Neuron (in vitro differentiated cells): ENCODE data around the gene ZBTB18.

ENCODE experiments used
- H2AFZ ChIP-seq: one replicate; pipeline ENCODE4 v1.6.1; 2013; ENCODE audit warnings: low read depth, mild to moderate bottlenecking, inconsistent platforms, low read length, moderate library complexity
- H3K27me3 ChIP-seq: one replicate; pipeline ENCODE4 v1.6.1; 2013; ENCODE audit warnings: low read length; ENCODE audit not compliant: insufficient read depth
- H3K36me3 ChIP-seq: one replicate; pipeline ENCODE4 v1.6.1; 2013; ENCODE audit warnings: low read length; ENCODE audit not compliant: insufficient read depth
- H3K4me1 ChIP-seq: one replicate; pipeline ENCODE4 v1.6.1; 2013; ENCODE audit warnings: low read length; ENCODE audit not compliant: insufficient read depth
- H3K4me3 ChIP-seq: 2 replicates; pipeline ENCODE4 v1.5.1; 2013; ENCODE audit warnings: mild to moderate bottlenecking, low read length, moderate library complexity
- H3K9me3 ChIP-seq: one replicate; pipeline ENCODE4 v1.6.1; 2013; ENCODE audit warnings: low read length

ZBTB18 gene

DNA sequence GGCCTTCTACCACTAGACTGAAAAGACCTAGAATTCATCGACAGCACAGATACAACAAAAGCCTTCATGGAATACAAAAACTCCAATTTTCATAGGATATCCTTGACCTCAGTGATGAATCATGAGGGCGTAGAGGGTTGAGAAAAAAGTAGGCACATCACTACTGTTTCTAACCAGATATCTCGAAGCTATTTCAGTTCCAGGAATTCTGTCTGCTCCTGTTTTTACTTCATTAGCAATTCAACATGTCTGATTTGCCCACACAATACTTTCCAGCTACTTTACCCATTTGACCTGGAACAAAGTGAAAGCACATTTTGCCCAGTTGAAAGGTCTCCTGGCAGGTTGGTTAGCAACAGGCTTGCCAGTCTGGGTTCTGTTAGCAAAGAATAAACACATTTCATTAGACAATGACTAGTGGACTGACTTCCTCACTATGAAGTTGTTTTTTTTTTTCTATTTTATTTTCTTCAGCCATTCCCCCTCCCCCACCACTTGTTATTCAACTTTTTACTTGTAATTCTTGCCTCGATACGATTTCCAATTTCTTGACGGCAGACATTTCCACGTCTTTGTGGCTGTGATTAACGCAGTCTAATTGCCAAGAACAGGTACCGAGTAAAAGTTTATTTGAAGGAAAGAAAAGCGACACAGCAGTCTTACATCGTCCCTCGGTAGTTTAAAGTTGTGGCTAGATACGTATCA lies 4.0 kb upstream of the ZBTB18 start:
- peak overlapping the region; percentile 10 for H2AFZ ChIP-seq
- H3K4me3 ChIP-seq, result peak overlapping the region; percentile 94
- H3K9me3 ChIP-seq, result no peaks in the 10 kb centered on the region
- H3K36me3 ChIP-seq, result no peaks in the 10 kb centered on the region
- no peaks in the 10 kb centered on the region for H3K27me3 ChIP-seq
- H3K4me1 ChIP-seq, result peaks cover 31% of the 10 kb centered on the region

DNA sequence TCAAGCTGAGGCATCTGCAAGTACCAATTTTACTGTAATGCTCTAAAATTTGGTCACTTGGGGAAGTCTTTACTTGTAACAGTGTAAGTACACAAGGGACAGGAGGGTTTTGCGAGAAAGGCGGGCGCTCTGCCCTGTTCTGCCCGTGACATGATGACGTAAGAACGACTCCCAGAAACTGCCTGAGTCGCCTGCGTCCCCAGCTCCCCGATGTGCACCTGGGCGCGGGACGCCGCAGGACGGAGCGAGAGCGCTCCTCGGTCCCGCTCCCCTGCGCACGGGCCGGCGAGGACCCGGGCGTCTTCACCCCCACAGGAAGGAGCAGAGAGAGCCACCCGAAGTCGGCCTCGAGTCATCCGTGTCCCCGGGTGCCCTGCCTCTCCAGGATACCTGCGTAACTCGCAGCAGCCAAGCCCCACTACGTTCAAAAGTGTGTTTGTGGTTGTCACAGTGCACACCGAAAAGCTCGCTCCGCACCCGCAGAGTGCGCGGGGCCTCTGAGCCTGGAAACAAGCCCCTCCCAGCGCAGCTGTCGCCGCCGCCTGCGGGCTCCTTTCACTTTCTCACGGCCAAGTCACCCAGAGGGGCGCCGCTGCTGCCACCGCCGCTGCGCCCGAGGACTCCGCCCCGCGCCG lies 3.3 kb upstream of the ZBTB18 start:
- Histone ChIP-seq H3K27me3 (no peaks in the 10 kb centered on the region), H3K4me1 (peaks cover 31% of the 10 kb centered on the region), H3K4me3 (peak overlapping the region; percentile 94), H3K9me3 (no peaks in the 10 kb centered on the region), H3K36me3 (no peaks in the 10 kb centered on the region), H2AFZ (peak overlapping the region; percentile 10)

GRCh38 chr1:244048256-244049161 lies 2.6 kb upstream of the ZBTB18 start:
- Histone ChIP-seq H3K36me3 (no peaks in the 10 kb centered on the region), H3K4me1 (peaks cover 37% of the 10 kb centered on the region), H3K9me3 (no peaks in the 10 kb centered on the region), H3K27me3 (no peaks in the 10 kb centered on the region), H2AFZ (no peak overlapping the region), H3K4me3 (peak overlapping the region; percentile 94)

- peak overlapping the region; percentile 89 for H3K4me3 ChIP-seq
- no peaks in the 10 kb centered on the region for H3K27me3 ChIP-seq
- no peaks in the 10 kb centered on the region for H3K9me3 ChIP-seq
- H3K36me3 ChIP-seq, result peaks cover 4% of the 10 kb centered on the region
- H2AFZ ChIP-seq, result no peak overlapping the region
- peaks cover 42% of the 10 kb centered on the region for H3K4me1 ChIP-seq
Observed at GRCh38 chr1:244049162-244050013, 1.7 kb upstream of the ZBTB18 start.

GRCh38 chr1:244050014-244050834 lies 859 bp upstream of the ZBTB18 start:
- H3K9me3 ChIP-seq, result no peaks in the 10 kb centered on the region
- peaks cover 46% of the 10 kb centered on the region for H3K4me1 ChIP-seq
- H2AFZ ChIP-seq, result no peak overlapping the region

GRCh38 chr1:244052016-244052727 lies 1.1 kb downstream of the ZBTB18 start:
- Histone ChIP-seq H3K4me3 (peak overlapping the region; percentile 89), H3K4me1 (peaks cover 47% of the 10 kb centered on the region), H3K9me3 (no peaks in the 10 kb centered on the region)

More at GRCh38 chr1:244050014-244050834, 859 bp upstream of the ZBTB18 start:
- Histone ChIP-seq H3K4me3 (peak overlapping the region; percentile 89), H3K27me3 (no peaks in the 10 kb centered on the region), H3K36me3 (peaks cover 12% of the 10 kb centered on the region)

DNA sequence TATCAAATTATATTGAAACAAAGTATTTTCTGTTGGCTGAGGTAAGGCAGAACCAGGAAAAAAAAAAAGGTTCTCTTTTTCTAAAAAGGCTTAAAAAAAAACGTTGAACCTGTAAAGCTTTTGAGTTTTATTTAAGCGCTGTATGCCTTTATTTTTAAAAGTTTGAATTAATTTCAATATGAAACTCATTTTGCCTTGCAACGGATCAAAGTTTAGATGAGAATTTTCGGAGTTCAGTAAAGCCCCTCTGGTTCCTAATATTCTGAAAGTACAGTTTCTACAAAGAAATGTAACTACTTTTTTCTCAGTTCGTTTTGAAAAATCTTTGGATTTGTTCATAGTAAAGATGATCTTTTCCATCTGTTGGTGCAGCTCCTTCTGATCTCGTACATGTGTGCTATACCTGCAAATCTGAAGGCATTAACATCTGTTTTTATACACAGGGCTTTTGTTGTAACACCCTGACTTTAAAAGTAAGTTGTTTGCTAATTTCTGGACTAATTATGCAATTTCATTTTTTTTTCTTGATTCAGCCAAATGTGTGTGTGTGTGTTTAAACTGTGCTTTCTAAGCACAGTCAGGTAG lies 1.7 kb downstream of the ZBTB18 start:
- H3K4me3 ChIP-seq, result peak overlapping the region; percentile 89
- H3K9me3 ChIP-seq, result no peaks in the 10 kb centered on the region
- H2AFZ ChIP-seq, result no peak overlapping the region
- peaks cover 51% of the 10 kb centered on the region for H3K4me1 ChIP-seq
- H3K27me3 ChIP-seq, result no peaks in the 10 kb centered on the region
- H3K36me3 ChIP-seq, result peaks cover 32% of the 10 kb centered on the region

More at GRCh38 chr1:244052016-244052727, 1.1 kb downstream of the ZBTB18 start:
- Histone ChIP-seq H3K36me3 (peaks cover 27% of the 10 kb centered on the region), H3K27me3 (no peaks in the 10 kb centered on the region), H2AFZ (no peak overlapping the region)

DNA sequence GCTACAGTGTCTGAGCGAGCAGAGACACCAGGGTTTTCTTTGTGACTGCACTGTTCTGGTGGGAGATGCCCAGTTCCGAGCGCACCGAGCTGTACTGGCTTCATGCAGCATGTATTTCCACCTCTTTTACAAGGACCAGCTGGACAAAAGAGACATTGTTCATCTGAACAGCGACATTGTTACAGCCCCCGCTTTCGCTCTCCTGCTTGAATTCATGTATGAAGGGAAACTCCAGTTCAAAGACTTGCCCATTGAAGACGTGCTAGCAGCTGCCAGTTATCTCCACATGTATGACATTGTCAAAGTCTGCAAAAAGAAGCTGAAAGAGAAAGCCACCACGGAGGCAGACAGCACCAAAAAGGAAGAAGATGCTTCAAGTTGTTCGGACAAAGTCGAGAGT lies 2.7 kb downstream of the ZBTB18 start:
- H2AFZ ChIP-seq, result no peak overlapping the region
- no peaks in the 10 kb centered on the region for H3K9me3 ChIP-seq
- no peaks in the 10 kb centered on the region for H3K27me3 ChIP-seq
- H3K4me1 ChIP-seq, result peaks cover 60% of the 10 kb centered on the region
- peaks cover 34% of the 10 kb centered on the region for H3K36me3 ChIP-seq
- H3K4me3 ChIP-seq, result peak overlapping the region; percentile 89

- no peaks in the 10 kb centered on the region for H3K27me3 ChIP-seq
- peaks cover 65% of the 10 kb centered on the region for H3K4me1 ChIP-seq
- H3K9me3 ChIP-seq, result no peaks in the 10 kb centered on the region
- no peak overlapping the region for H2AFZ ChIP-seq
- peak overlapping the region; percentile 89 for H3K4me3 ChIP-seq
- H3K36me3 ChIP-seq, result peaks cover 34% of the 10 kb centered on the region
Observed at GRCh38 chr1:244054247-244054923, 3.3 kb downstream of the ZBTB18 start.

DNA sequence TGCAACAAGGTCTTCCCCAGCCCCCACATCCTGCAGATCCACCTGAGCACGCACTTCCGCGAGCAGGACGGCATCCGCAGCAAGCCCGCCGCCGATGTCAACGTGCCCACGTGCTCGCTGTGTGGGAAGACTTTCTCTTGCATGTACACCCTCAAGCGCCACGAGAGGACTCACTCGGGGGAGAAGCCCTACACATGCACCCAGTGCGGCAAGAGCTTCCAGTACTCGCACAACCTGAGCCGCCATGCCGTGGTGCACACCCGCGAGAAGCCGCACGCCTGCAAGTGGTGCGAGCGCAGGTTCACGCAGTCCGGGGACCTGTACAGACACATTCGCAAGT lies 3.8 kb downstream of the ZBTB18 start:
- peaks cover 65% of the 10 kb centered on the region for H3K4me1 ChIP-seq
- H3K36me3 ChIP-seq, result peaks cover 34% of the 10 kb centered on the region
- H2AFZ ChIP-seq, result no peak overlapping the region

DNA sequence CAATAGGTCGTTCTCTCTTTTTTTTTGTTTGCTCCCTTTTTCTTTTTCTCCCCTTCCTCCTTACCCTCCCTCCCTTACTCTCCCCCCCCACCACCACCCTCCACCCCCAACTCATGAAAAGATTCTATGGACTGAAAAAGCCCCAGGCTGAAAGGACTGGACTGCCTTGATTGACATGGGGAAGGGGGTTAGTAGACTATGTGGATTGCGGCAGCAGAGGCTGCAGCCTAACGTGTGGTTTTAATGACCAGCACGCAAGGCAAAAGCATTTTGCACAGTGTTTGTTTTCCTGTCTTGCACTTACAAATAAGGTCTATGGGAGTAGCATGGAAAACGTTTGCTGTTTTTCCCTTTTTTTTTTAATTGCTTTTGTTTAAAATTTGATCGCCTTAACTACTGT lies 5.5 kb downstream of the ZBTB18 start:
- peaks cover 34% of the 10 kb centered on the region for H3K36me3 ChIP-seq
- H3K27me3 ChIP-seq, result no peaks in the 10 kb centered on the region
- peaks cover 59% of the 10 kb centered on the region for H3K4me1 ChIP-seq
- peak overlapping the region; percentile 48 for H3K4me3 ChIP-seq
- no peaks in the 10 kb centered on the region for H3K9me3 ChIP-seq
- no peak overlapping the region for H2AFZ ChIP-seq

More for the DNA sequence above, 3.8 kb downstream of the ZBTB18 start:
- H3K4me3 ChIP-seq, result peak overlapping the region; percentile 89
- no peaks in the 10 kb centered on the region for H3K27me3 ChIP-seq
- no peaks in the 10 kb centered on the region for H3K9me3 ChIP-seq
